Heart left ventricle (tissue), 16 donors: ENCODE measurements around the gene PRPF38B. TPM values are rescaled to one million over a fixed set of nuclear protein-coding genes. Genes with fewer than 3 reads are reported as not detected.

Source experiments
- ATAC-seq, 4 donors: fragments of 200-7000 bp; cut with Tn5 transposase; one replicate each; pipeline ENCODE4 v1.9.1; 2020 to 2022; ENCODE audit warnings: moderate library complexity in 4 of 4, mild to moderate bottlenecking in 3 of 4, moderate number of reproducible peaks in 1 of 4
- DNase-seq, 5 donors: peaks; one replicate each; pipeline ENCODE4 v3.0.0-alpha.2; 2020
- H3K27ac ChIP-seq, 12 donors: fragments of 200-600 bp; sonication (generic) in 4 of 12; one replicate each; pipeline versions ENCODE4 v1.5.0 to v1.8.0; 2016 to 2022; ENCODE audit warnings: mild to moderate bottlenecking in 2 of 12
- H3K27me3 ChIP-seq, 9 donors: fragments of 200-600 bp; sonication (generic) in 2 of 9; one replicate each; pipeline versions ENCODE4 v1.5.1 to v1.8.0; 2016 to 2022; ENCODE audit warnings: mild to moderate bottlenecking in 3 of 9
- H3K36me3 ChIP-seq, 9 donors: fragments of 200-600 bp; sonication (generic) in 2 of 9; one replicate each; pipeline versions ENCODE4 v1.5.0 to v1.8.0; 2018 to 2022; ENCODE audit warnings: mild to moderate bottlenecking in 2 of 9
- H3K4me1 ChIP-seq, 12 donors: fragments of 200-600 bp; sonication (generic) in 4 of 12; one replicate each; pipeline versions ENCODE4 v1.5.0 to v1.8.0; 2016 to 2022; ENCODE audit warnings: mild to moderate bottlenecking in 3 of 12
- H3K4me3 ChIP-seq, 12 donors: fragments of 200-600 bp; sonication (generic) in 4 of 12; one replicate each; pipeline versions ENCODE4 v1.5.0 to v1.8.0; 2017 to 2022; ENCODE audit warnings: mild to moderate bottlenecking in 9 of 12, moderate library complexity in 4 of 12
- H3K9me3 ChIP-seq, 12 donors: fragments of 200-600 bp; sonication (generic) in 4 of 12; one replicate each; pipeline versions ENCODE4 v1.5.0 to v1.8.0; 2016 to 2022; ENCODE audit warnings: mild to moderate bottlenecking in 1 of 12
- CTCF ChIP-seq, 12 donors: fragments of 200-600 bp; sonication (generic) in 4 of 12; IDR thresholded peaks; one replicate each; pipeline versions ENCODE4 v1.5.0 to v1.8.0; 2018 to 2022; ENCODE audit warnings: antibody characterized with exemption in 12 of 12, mild to moderate bottlenecking in 5 of 12
- POLR2A ChIP-seq, 2 donors: fragments of 450-650 bp; IDR thresholded peaks; one replicate each; pipeline ENCODE4 v1.6.1; 2017; ENCODE audit warnings: antibody characterized with exemption in 2 of 2, mild to moderate bottlenecking in 2 of 2, moderate library complexity in 2 of 2
- WGBS, 4 donors: extraction: QIAGEN DNeasy Blood & Tissue Kit in 2 of 4; methylation state at CpG; one replicate each; pipeline versions ENCODE4 v1.1.5 to v1.1.7; 2013 to 2018; 5-methylcytosine and 5-hydroxymethylcytosine counted together
- intact Hi-C, 10 donors: fragments of 100-400 bp; cut with DNase I; formaldehyde crosslinking; loops; one replicate each; pipeline versions ENCODE4 v1.11.1 to v1.14.2; 2022
- long read RNA-seq, 3 donors: library from polyadenylated mRNA; unstranded; transcript quantifications; one replicate each; pipeline ENCODE4 v2.0.0, GENCODE V29; 2020 to 2021
- polyA plus RNA-seq, 2 donors: library from polyadenylated mRNA; stranded (reverse); fragments of 200-250 nt; gene quantifications; one replicate each; pipeline ENCODE4 v1.2.3, GENCODE V29; 2013
- total RNA-seq, 9 donors: library from RNA; depleted of rRNA in 2 of 9; stranded (reverse); fragments of >200 nt in 2 of 9; fragmentation: NEBNext Ultra II Directional in 3 of 9; extraction: Animal tissue kit (Norgen Biotek cat#: 25700) in 3 of 9; gene quantifications; one replicate each; pipeline versions ENCODE4 v1.1.0 to v1.2.4, GENCODE V29; 2016 to 2023
- donor health status: ischemic (EF 13 %, LVEDD 7.1; RV severe dilation, severe dysfunction).
- donor health status: healthy with polysubstance abuse.
- donor health status: DM: no; HTN: yes; CAD: no.
- donor health status: DM: no; HTN: no; CAD: no.
- donor health status: ischemic (EF 25% LVEDD 6.9; RV normal size, moderate dysfunction).
- donor health status: ischemic (EF 25% LVEDD 5.7; RV mildly dilated, moderate dysfunction).
- donor health status: healthy.
- donor health status: DM: yes; HTN: yes; CAD: no.
- donor health status: ischemic (EF 35%, LVEDD 5.7; RV mildly dilated, moderate dysfunction).
- donor health status: nonischemic (EF 11% LVEDD 7.7; RV severe dilation, severe dysfunction).
- donor health status: DM: yes; HTN: yes; CAD: no.
- donor health status: PGD.
- donor health status: ischemic (EF 29% LVEDD 5.4; RV normal size, mild dysfunction).
- donor health status: nonischemic (EF 23%, LVEDD 6.1; RV moderate dilation, normal function).

PRPF38B gene, protein sequence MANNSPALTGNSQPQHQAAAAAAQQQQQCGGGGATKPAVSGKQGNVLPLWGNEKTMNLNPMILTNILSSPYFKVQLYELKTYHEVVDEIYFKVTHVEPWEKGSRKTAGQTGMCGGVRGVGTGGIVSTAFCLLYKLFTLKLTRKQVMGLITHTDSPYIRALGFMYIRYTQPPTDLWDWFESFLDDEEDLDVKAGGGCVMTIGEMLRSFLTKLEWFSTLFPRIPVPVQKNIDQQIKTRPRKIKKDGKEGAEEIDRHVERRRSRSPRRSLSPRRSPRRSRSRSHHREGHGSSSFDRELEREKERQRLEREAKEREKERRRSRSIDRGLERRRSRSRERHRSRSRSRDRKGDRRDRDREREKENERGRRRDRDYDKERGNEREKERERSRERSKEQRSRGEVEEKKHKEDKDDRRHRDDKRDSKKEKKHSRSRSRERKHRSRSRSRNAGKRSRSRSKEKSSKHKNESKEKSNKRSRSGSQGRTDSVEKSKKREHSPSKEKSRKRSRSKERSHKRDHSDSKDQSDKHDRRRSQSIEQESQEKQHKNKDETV
- 10 to 100 TPM in 7 of 9 donors, 1 to 10 TPM in 2; 7.7 to 18.2 (median 13.5) TPM for total RNA-seq
- 10 to 100 TPM; 19.5 to 22.6 TPM for polyA plus RNA-seq
- long read RNA-seq, donor 1, transcript PRPF38B-203 (6 exons, 3,693 nt) = major isoform, 9 of 20 reads
- long read RNA-seq, donor 1, partial matches to known transcripts = 2 of 20 reads
- long read RNA-seq, donor 1, other reads (novel, unspliced or antisense) = 8 of 20 reads
- long read RNA-seq, donor 2, transcript PRPF38B-203 (6 exons, 3,693 nt) = major isoform, 47 of 87 reads
- long read RNA-seq, donor 2, partial matches to known transcripts = 6 of 87 reads
- long read RNA-seq, donor 2, other reads (novel, unspliced or antisense) = 33 of 87 reads
- long read RNA-seq, donor 3, transcript PRPF38B-203 (6 exons, 3,693 nt) = major isoform, 14 of 24 reads
- long read RNA-seq, donor 3, partial matches to known transcripts = 4 of 24 reads
- long read RNA-seq, donor 3, other reads (novel, unspliced or antisense) = 5 of 24 reads

GRCh38 chr1:108691942-108692723 lies at the start of gene PRPF38B:
Gene PRPF38B, plus strand, starts transcription at chr1:108692310. Its CDS starts 282 bp downstream, at chr1:108692592.
- intact Hi-C loops = loop anchor here in 6 of 10 donors (1.0 to 10.0 kb wide), 6 partner anchors 29 to 490 kb away; partner anchors contain the start of genes STXBP3 (in 6 of the 6), HENMT1 (in 1 of the 6) and SLC25A24 (in 1 of the 6)
- no peaks in the 10 kb centered on the region for H3K9me3 ChIP-seq
- H3K27me3 ChIP-seq = no peaks in the 10 kb centered on the region
- H3K36me3 ChIP-seq = peaks cover 0 to 20% (median 17%) of the 10 kb centered on the region in 9 donors
- H3K4me1 ChIP-seq = peaks cover 0 to 47% (median 33%) of the 10 kb centered on the region in 12 donors
- DNase-seq (peak; percentile 95 to 97 (median 96)), ATAC-seq (peak; percentile 99)
- H3K27ac ChIP-seq = peak within 1 kb of the TSS; percentile 93 to 99 (median 97)
- H3K4me3 ChIP-seq = peak within 1 kb of the TSS; percentile 60 to 91 (median 84)
- 0 to 1% (median 1%) methylated on average over 49 to 59 of the region's 59 CpGs for WGBS, 4 donors
- peak; percentile 21 to 80 for TF ChIP-seq POLR2A (IDR thresholded peaks at IDR 0.05)
- TF ChIP-seq CTCF (IDR thresholded peaks at IDR 0.05) = no peak

- peak; percentile 53 to 72 (median 61) for ATAC-seq
- 25 to 34% (median 32%) methylated on average over 3 of the region's 3 CpGs for WGBS, 4 donors
- TF ChIP-seq POLR2A (IDR thresholded peaks at IDR 0.05) (no peak), CTCF (IDR thresholded peaks at IDR 0.05) (peak; percentile 52 to 82 (median 72))
- Histone ChIP-seq H3K27ac (peak overlapping the region in 1 of 12 donors; percentile 96), H3K27me3 (no peaks in the 10 kb centered on the region), H3K4me1 (peaks cover 0 to 48% (median 0%) of the 10 kb centered on the region in 12 donors), H3K36me3 (peaks cover 0 to 4% (median 0%) of the 10 kb centered on the region in 9 donors), H3K9me3 (no peaks in the 10 kb centered on the region), H3K4me3 (no peak overlapping the region)
- intact Hi-C loops = loop anchor here (1.0 to 5.0 kb wide), 8 partner anchors 83 to 133 kb away; partner anchors contain the start of gene EEIG2 (in 3 of the 10)
- peak in 2 of 5 donors; percentile 38 to 40 for DNase-seq
These were observed 48.4 kb upstream of the PRPF38B start for GRCh38 chr1:108643492-108644335.

- H3K4me1 ChIP-seq = peaks cover 0 to 48% (median 0%) of the 10 kb centered on the region in 12 donors
- WGBS, 4 donors = 54 to 71% (median 59%) methylated on average over 7 of the region's 7 CpGs
- intact Hi-C loops = loop anchor here in 5 of 10 donors (2.0 to 5.0 kb wide), 3 partner anchors 88 to 134 kb away; no protein-coding TSS in a partner anchor
- no peak overlapping the region for H3K4me3 ChIP-seq
- ATAC-seq (no peak), DNase-seq (no peak)
- H3K36me3 ChIP-seq = peaks cover 0 to 5% (median 0%) of the 10 kb centered on the region in 9 donors
- no peaks in the 10 kb centered on the region for H3K9me3 ChIP-seq
- peak overlapping the region in 2 of 12 donors; percentile 61 to 96 for H3K27ac ChIP-seq
- TF ChIP-seq POLR2A (IDR thresholded peaks at IDR 0.05) = no peak
- no peak for TF ChIP-seq CTCF (IDR thresholded peaks at IDR 0.05)
- no peaks in the 10 kb centered on the region for H3K27me3 ChIP-seq
These were observed 47.1 kb upstream of the PRPF38B start for GRCh38 chr1:108644984-108645383.
